Stimulated activated CD4-positive, alpha-beta T cell treated with anti-CD3 and anti-CD28 coated beads, Interleukin-12 subunit alpha, Interleukin-12 subunit beta, amount 100 ng/mL, for 48 hours (primary cell): Measurements from ENCODE around the gene PACSIN2.

Experiments
- DNase-seq, 3 donors: peaks; one replicate each; pipeline ENCODE4 v3.0.0-alpha.2; 2020; ENCODE audit warnings: low read depth in 2 of 3, low spot score in 1 of 3

Gene PACSIN2

DNA sequence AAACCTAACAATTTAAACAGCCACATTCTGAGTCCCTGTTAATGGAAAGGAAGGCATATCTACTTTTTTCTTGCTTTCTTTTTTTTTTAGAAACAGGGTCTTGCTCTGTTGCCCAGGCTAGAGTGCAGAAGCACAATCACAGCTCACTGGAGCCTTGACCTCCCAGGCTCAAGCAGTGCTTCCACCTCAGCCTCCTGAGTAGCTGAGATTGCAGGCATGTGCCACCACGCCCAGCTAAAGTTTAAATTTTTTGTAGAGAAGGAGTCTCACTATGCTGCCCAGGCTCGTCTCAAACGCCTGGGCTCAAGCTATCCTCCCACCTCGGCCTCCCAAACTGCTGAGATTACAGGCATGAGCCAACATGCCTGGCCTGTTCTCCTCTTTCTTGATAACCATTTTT, 183.2 kb downstream of the PACSIN2 start:
- DNase-seq = no peak

DNA sequence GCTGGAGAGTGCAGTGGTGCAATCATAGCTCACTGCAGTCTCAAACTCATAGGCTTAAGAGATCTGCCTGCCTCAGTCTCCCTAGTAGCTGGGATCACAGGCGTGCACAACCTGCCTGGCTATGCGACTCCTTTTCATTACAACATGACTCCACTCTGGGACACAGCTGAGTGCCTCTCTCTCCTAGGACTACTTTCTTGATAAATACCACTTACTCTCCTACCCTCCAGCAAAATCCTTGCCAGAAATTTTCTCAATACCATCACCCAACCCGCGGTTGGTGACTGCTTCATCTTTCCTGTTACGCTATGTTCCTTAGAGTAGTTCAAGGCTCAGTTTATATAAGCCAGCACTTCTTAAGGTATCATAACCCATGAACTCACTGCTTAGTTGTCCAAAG, 184.8 kb downstream of the PACSIN2 start:
- no peak for DNase-seq

DNA sequence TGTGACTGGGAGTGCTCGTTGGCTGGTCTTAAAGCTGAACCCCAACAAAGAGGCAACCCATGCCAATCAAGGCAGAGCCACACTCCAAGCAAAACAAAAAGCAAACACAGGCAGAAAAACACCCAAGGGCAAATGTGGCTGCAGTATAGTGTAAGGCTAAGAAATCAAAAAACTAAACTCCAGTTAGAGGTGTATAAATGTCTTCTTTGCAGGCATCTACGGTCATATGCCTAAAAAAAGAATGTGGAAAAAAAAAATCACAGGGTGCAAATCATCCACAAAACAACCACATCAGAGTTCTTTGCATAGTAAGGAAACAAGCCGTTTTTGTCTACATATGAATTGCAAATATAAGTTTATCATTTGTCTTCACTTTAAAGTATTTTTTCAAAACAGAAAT, 185.6 kb downstream of the PACSIN2 start:
- no peak for DNase-seq

DNA sequence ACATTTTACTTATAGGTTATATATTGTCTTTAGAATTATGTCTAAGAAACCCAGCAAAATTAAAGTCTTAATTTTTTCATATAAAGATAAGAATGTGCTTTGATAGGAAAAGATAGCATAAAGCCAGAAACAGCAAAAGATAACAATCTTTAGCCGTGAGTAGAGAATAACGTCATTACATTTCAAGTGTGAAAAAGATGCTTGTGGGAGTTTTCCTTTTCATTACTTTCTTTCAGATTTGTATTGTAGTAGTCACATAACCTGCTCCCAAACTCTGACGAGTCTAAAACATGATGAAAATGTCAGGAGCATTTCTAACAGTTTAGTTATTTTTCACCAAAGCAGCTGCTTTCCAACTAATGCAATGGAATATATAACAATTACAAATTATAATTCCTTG, 189.2 kb downstream of the PACSIN2 start:
- no peak for DNase-seq

DNA sequence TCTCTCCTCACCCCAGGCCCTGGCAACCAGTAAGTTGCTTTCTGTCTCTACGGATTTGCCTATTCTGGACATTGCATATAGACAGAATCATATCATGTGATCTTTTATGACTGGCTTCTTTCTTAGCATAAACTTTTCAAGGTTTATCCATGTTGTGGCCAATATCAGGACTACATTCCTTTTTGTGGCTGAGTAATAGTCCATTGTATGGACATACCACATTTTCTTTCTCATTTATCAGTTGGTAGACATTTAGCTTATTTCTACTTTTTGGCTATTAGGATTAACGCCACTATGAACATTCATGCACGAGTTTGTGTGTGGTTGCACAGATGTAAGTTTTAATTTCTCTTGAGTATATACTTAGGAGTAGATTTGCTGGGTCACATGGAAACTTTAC, 193.6 kb downstream of the PACSIN2 start:
- DNase-seq = no peak

DNA sequence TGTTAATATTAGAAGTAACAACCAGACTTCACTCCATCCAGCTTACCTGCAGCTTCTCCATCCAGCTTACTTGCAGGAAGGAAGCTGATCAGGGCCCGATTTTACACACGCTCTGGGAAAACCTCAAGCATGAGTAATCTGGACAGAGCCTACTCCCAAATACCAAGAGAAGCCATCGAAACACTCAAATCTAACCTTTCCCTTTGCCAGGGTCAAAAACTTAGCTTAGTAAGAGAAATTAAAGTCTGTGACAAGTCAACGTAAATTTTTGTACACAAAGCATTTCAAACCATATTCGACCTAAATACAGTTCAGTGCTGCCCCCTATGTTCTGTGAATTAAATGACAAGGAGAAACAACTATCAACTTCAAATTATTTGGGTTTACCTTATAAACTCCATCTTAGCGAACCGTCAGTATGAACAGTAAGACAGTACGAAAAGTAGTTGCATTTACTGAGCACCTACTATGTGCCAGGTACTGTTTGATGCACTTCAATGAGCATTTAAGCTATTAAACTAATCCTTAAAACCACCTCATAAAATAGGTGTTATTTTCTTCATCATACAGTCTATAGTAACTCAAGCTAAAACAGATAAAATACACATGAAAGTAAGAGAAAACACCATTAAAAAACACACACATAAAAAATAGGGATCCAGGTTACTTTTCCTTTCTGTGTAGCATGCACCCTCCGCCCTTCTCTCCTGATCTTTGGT, 194.7 kb downstream of the PACSIN2 start:
- DNase-seq = no peak
